Psoas muscle (tissue), 8 donors: ENCODE results near the gene MLLT3. TPM values are rescaled to one million over a fixed set of nuclear protein-coding genes. Genes with fewer than 3 reads are reported as not detected.

Source experiments
- ATAC-seq, 4 donors: fragments of 200-7000 bp; cut with Tn5 transposase; one replicate each; pipeline ENCODE4 v1.9.1; 2020; ENCODE audit warnings: moderate library complexity in 3 of 4, mild to moderate bottlenecking in 2 of 4
- DNase-seq, 2 donors: peaks; one replicate each; pipeline ENCODE4 v3.0.0-alpha.2; 2020
- H3K27ac ChIP-seq: fragments of 200-600 bp; one replicate; pipeline ENCODE4 v1.8.0; 2022
- H3K27me3 ChIP-seq, 3 donors: fragments of 200-600 bp in 1 of 3; one replicate each; pipeline versions ENCODE4 v1.6.1 to v1.8.0; 2013 to 2022; ENCODE audit warnings: low read length in 2 of 3, mild to moderate bottlenecking in 2 of 3, moderate library complexity in 1 of 3; ENCODE audit not compliant: insufficient read depth in 3 of 3
- H3K36me3 ChIP-seq, 2 donors: fragments of 200-600 bp in 1 of 2; one replicate each; pipeline versions ENCODE4 v1.6.1 to v1.8.0; 2013 to 2022; ENCODE audit warnings: low read depth in 1 of 2, mild to moderate bottlenecking in 1 of 2, moderate library complexity in 1 of 2; ENCODE audit not compliant: insufficient read depth in 1 of 2
- H3K4me1 ChIP-seq: fragments of 200-600 bp; one replicate; pipeline ENCODE4 v1.8.0; 2022
- H3K4me3 ChIP-seq: fragments of 200-600 bp; one replicate; pipeline ENCODE4 v1.8.0; 2022; ENCODE audit warnings: mild to moderate bottlenecking
- H3K9me3 ChIP-seq: fragments of 200-600 bp; one replicate; pipeline ENCODE4 v1.8.0; 2022
- CTCF ChIP-seq: fragments of 200-600 bp; IDR thresholded peaks from one replicate; pipeline ENCODE4 v1.8.0; 2022; ENCODE audit warnings: antibody characterized with exemption
- WGBS, 3 donors: extraction: QIAGEN DNeasy Blood & Tissue Kit; methylation state at CpG; one replicate each; pipeline versions ENCODE4 v1.1.6 to v1.1.7; 2013; 5-methylcytosine and 5-hydroxymethylcytosine counted together
- intact Hi-C, 2 donors: fragments of 100-400 bp; cut with DNase I; formaldehyde crosslinking; loops; one replicate each; pipeline versions ENCODE4 v1.11.0 to v1.14.2; 2022
- polyA plus RNA-seq, 3 donors: library from polyadenylated mRNA; stranded (reverse); fragments of 200-250 nt; gene quantifications; one replicate each; pipeline ENCODE4 v1.2.3, GENCODE V29; 2013
- total RNA-seq, 4 donors: library from RNA; stranded (reverse); fragmentation: NEBNext Ultra II Directional in 2 of 4; extraction: Animal tissue kit (Norgen Biotek cat#: 25700) in 2 of 4; gene quantifications; one replicate each; pipeline versions ENCODE4 v1.2.1 to v1.2.4, GENCODE V29; 2021 to 2023
- donor health status: healthy with polysubstance abuse.
- donor health status: DM: no; HTN: no; CAD: no; lungs with moderate emphysema.
- donor health status: Bipolar disorder and iron deficiency.
- donor health status: healthy.
- donor health status: DM: yes; HTN: yes; CAD: no.
- donor health status: DM: no; HTN: no; CAD: no.
- donor health status: DM: no; HTN: no; CAD: no.
- donor health status: DM: yes; HTN: yes; CAD: no.

Gene MLLT3
- total and polyA plus RNA-seq, 7 donors, result 1.2 to 9.8 (median 3.3) TPM

- H3K4me3 ChIP-seq, result no peak overlapping the region
- intact Hi-C loops, result no loop called here
- H3K9me3 ChIP-seq, result no peaks in the 10 kb centered on the region
- 77 to 82% (median 79%) methylated on average over 4 of the region's 4 CpGs for WGBS, 3 donors
- DNase-seq, result no peak
- no peaks in the 10 kb centered on the region for H3K4me1 ChIP-seq
- H3K27me3 ChIP-seq, result no peaks in the 10 kb centered on the region
- H3K27ac ChIP-seq, result no peak overlapping the region
- no peak for TF ChIP-seq CTCF
- H3K36me3 ChIP-seq, result no peaks in the 10 kb centered on the region
- ATAC-seq, result no peak
Observed at GRCh38 chr9:20397348-20397747, 225.0 kb downstream of the MLLT3 start.

- no peak for TF ChIP-seq CTCF
- WGBS, 3 donors, result 91 to 95% (median 93%) methylated on average over 2 of the region's 2 CpGs
- no peak overlapping the region for H3K4me3 ChIP-seq
- H3K4me1 ChIP-seq, result no peaks in the 10 kb centered on the region
- no peaks in the 10 kb centered on the region for H3K27me3 ChIP-seq
- ATAC-seq (no peak), DNase-seq (no peak)
- H3K9me3 ChIP-seq, result no peaks in the 10 kb centered on the region
- H3K36me3 ChIP-seq, result no peaks in the 10 kb centered on the region
- intact Hi-C loops, result no loop called here
- no peak overlapping the region for H3K27ac ChIP-seq
Observed at GRCh38 chr9:20396509-20396908, 225.8 kb downstream of the MLLT3 start.

GRCh38 chr9:20395651-20396050 is 226.6 kb downstream of the MLLT3 start:
- intact Hi-C loops, result no loop called here

GRCh38 chr9:20394969-20395368 is 227.3 kb downstream of the MLLT3 start:
- Histone ChIP-seq H3K9me3 (no peaks in the 10 kb centered on the region), H3K36me3 (no peaks in the 10 kb centered on the region), H3K4me1 (no peaks in the 10 kb centered on the region), H3K27me3 (no peaks in the 10 kb centered on the region), H3K4me3 (no peak overlapping the region), H3K27ac (no peak overlapping the region)
- ATAC-seq (no peak), DNase-seq (no peak)
- no peak for TF ChIP-seq CTCF
- WGBS, 3 donors, result 67 to 78% (median 70%) methylated on average over 5 of the region's 5 CpGs
- intact Hi-C loops, result no loop called here

More at GRCh38 chr9:20395651-20396050, 226.6 kb downstream of the MLLT3 start:
- Histone ChIP-seq H3K4me3 (no peak overlapping the region), H3K9me3 (no peaks in the 10 kb centered on the region), H3K27me3 (no peaks in the 10 kb centered on the region), H3K4me1 (no peaks in the 10 kb centered on the region), H3K36me3 (no peaks in the 10 kb centered on the region), H3K27ac (no peak overlapping the region)
- 38 to 69% (median 42%) methylated on average over 2 of the region's 2 CpGs for WGBS, 3 donors
- no peak for DNase-seq
- no peak for TF ChIP-seq CTCF
- ATAC-seq, result no peak

- Histone ChIP-seq H3K4me3 (no peak overlapping the region), H3K36me3 (no peaks in the 10 kb centered on the region), H3K9me3 (no peaks in the 10 kb centered on the region), H3K27me3 (no peaks in the 10 kb centered on the region), H3K27ac (no peak overlapping the region), H3K4me1 (no peaks in the 10 kb centered on the region)
- 96 to 100% (median 97%) methylated on average over 1 of the region's 1 CpG for WGBS, 3 donors
- TF ChIP-seq CTCF, result no peak
- intact Hi-C loops, result no loop called here
- DNase-seq, result no peak
- no peak for ATAC-seq
Observed at GRCh38 chr9:20391208-20391607, 231.1 kb downstream of the MLLT3 start.
